OCI-LY7 (cell line): ENCODE measurements around the gene SST. TPM values are rescaled to one million over a fixed set of nuclear protein-coding genes. Genes with fewer than 3 reads are reported as not detected.

Experiments
- BruUV-seq: library from RNA; stranded (reverse); fragments of 400-500 nt; replicated peaks from 2 replicates; lab custom pipeline; 2021; lab: Mats Ljungman, UMichigan
- CTCF ChIA-PET: fragments of 300-600 bp; sonication (Branson Sonifier 250); formaldehyde crosslinking; loops from one replicate; lab custom pipeline; 2022; ENCODE audit warnings: antibody characterized with exemption; ENCODE audit not compliant: unreplicated experiment; lab: Charles Lee
- POLR2A ChIA-PET: fragments of 300-600 bp; sonication (Branson Sonifier 250); formaldehyde crosslinking; loops from one replicate; lab custom pipeline; 2022; ENCODE audit warnings: antibody characterized with exemption; lab: Charles Lee
- DNase-seq: peaks from one replicate; pipeline ENCODE4 v3.0.0-alpha.2; 2015; ENCODE audit warnings: low spot score
- H2AFZ ChIP-seq: fragments of 200-600 bp; sonication (generic), shearing (Covaris generic); 2 replicates; pipeline ENCODE4 v1.6.1; 2014; ENCODE audit warnings: mild to moderate bottlenecking, antibody characterized with exemption, low read length, moderate library complexity
- H3K27ac ChIP-seq: fragments of 200-600 bp; sonication (generic); 2 replicates; pipeline ENCODE4 v1.5.1; 2014; ENCODE audit warnings: mixed run types, low read depth, mild to moderate bottlenecking, moderate library complexity, low read length, inconsistent platforms; ENCODE audit not compliant: poor library complexity, severe bottlenecking
- H3K36me3 ChIP-seq: fragments of 200-600 bp; sonication (generic); 2 replicates; pipeline ENCODE4 v1.6.1; 2014; ENCODE audit warnings: mild to moderate bottlenecking, antibody characterized with exemption, low read length, moderate library complexity, mixed read lengths; ENCODE audit not compliant: insufficient read depth
- H3K4me1 ChIP-seq: fragments of 200-600 bp; sonication (generic); 2 replicates; pipeline ENCODE4 v1.5.1; 2014; ENCODE audit warnings: mild to moderate bottlenecking, low read length; ENCODE audit not compliant: insufficient read depth, poor library complexity, severe bottlenecking
- H3K4me2 ChIP-seq: fragments of 200-600 bp; sonication (generic); 2 replicates; pipeline ENCODE4 v1.6.1; 2014; ENCODE audit warnings: mild to moderate bottlenecking, low read length
- H3K4me3 ChIP-seq: fragments of 200-600 bp; sonication (generic); 2 replicates; pipeline ENCODE4 v1.5.1; 2014; ENCODE audit warnings: mild to moderate bottlenecking, low read depth, low read length; ENCODE audit not compliant: poor library complexity, severe bottlenecking
- H3K79me2 ChIP-seq: fragments of 200-600 bp; sonication (generic); 2 replicates; pipeline ENCODE4 v1.6.1; 2016; ENCODE audit warnings: low read depth, mild to moderate bottlenecking, low read length, moderate library complexity, mixed read lengths; ENCODE audit not compliant: insufficient read depth
- H3K9me2 ChIP-seq: fragments of 200-600 bp; sonication (generic); 2 replicates; pipeline ENCODE4 v1.6.1; 2016; ENCODE audit warnings: mild to moderate bottlenecking, low read length, mixed read lengths; ENCODE audit not compliant: insufficient read depth
- H3K9me3 ChIP-seq: fragments of 200-600 bp; sonication (generic); 2 replicates; pipeline ENCODE4 v1.6.1; 2014; ENCODE audit warnings: mild to moderate bottlenecking, mixed run types, low read length, mixed read lengths
- H4K20me1 ChIP-seq: fragments of 200-600 bp; sonication (generic); 2 replicates; pipeline ENCODE4 v1.6.1; 2014; ENCODE audit warnings: mild to moderate bottlenecking, antibody characterized with exemption, low read length, moderate library complexity, mixed read lengths; ENCODE audit not compliant: insufficient read depth
- EZH2phosphoT487 ChIP-seq: fragments of 200-600 bp; sonication (generic); IDR thresholded peaks from 2 replicates; pipeline ENCODE4 v1.6.1; 2018; ENCODE audit warnings: low read depth, borderline replicate concordance, mild to moderate bottlenecking, mixed run types, antibody characterized with exemption, low read length, moderate library complexity, mixed read lengths
- intact Hi-C: fragments of 100-400 bp; cut with micrococcal nuclease; formaldehyde crosslinking; loops from one replicate; pipeline ENCODE4 v1.10.0; 2022; ENCODE audit not compliant: unreplicated experiment
- total RNA-seq, 2 experiments: library from RNA; depleted of rRNA in 1 of 2; stranded (reverse); fragments of >200 nt in 1 of 2; shearing (Covaris generic) in 1 of 2; gene quantifications; 2 replicates each; pipeline ENCODE4 v1.2.3, GENCODE V29; 2014 to 2022
- TF ChIP-seq, protein P1 (sequence below): fragments of 200-600 bp; sonication (generic); conservative IDR thresholded peaks from 2 replicates; pipeline ENCODE4 v1.5.1; 2014; ENCODE audit warnings: mild to moderate bottlenecking, antibody characterized with exemption, low read length, moderate library complexity, mixed read lengths

SST gene
- total RNA-seq, 2 experiments from 2014 or later, result not detected

DNA sequence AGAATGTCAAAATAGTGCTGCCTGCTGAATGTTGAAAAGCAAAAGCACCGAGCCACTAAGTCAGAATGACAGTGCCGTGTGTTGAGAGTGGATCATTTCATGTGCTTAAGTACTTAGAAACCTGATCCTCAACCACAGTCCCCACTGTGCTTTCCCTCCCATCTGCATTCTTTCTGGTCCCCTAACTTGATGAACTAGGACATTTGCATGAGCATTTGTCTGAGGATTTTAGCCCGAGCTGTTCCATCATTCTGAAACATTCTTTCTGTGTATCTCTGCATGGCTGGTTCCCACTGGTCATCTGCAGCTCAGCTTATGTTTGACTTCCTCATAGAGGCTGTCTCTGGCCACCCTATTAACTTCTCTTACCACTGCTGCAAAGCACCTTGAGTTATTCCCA lies 42.0 kb downstream of the SST start:
- Histone ChIP-seq H3K4me1 (no peaks in the 10 kb centered on the region), H3K27ac (no peak overlapping the region), H3K36me3 (no peaks in the 10 kb centered on the region), H4K20me1 (no peaks in the 10 kb centered on the region), H3K79me2 (no peaks in the 10 kb centered on the region), H3K9me3 (no peaks in the 10 kb centered on the region), H3K4me3 (no peak overlapping the region), H2AFZ (no peak overlapping the region), H3K9me2 (no peaks in the 10 kb centered on the region), H3K4me2 (no peak overlapping the region)
- intact Hi-C loops, result no loop called here
- BruUV-seq, result no TSS peak
- CTCF ChIA-PET, result no interaction called here
- POLR2A ChIA-PET, result no interaction called here
- no peak for DNase-seq
- TF ChIP-seq, protein P1, sequence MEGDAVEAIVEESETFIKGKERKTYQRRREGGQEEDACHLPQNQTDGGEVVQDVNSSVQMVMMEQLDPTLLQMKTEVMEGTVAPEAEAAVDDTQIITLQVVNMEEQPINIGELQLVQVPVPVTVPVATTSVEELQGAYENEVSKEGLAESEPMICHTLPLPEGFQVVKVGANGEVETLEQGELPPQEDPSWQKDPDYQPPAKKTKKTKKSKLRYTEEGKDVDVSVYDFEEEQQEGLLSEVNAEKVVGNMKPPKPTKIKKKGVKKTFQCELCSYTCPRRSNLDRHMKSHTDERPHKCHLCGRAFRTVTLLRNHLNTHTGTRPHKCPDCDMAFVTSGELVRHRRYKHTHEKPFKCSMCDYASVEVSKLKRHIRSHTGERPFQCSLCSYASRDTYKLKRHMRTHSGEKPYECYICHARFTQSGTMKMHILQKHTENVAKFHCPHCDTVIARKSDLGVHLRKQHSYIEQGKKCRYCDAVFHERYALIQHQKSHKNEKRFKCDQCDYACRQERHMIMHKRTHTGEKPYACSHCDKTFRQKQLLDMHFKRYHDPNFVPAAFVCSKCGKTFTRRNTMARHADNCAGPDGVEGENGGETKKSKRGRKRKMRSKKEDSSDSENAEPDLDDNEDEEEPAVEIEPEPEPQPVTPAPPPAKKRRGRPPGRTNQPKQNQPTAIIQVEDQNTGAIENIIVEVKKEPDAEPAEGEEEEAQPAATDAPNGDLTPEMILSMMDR, result no peak
- TF ChIP-seq EZH2phosphoT487, result no peak

DNA sequence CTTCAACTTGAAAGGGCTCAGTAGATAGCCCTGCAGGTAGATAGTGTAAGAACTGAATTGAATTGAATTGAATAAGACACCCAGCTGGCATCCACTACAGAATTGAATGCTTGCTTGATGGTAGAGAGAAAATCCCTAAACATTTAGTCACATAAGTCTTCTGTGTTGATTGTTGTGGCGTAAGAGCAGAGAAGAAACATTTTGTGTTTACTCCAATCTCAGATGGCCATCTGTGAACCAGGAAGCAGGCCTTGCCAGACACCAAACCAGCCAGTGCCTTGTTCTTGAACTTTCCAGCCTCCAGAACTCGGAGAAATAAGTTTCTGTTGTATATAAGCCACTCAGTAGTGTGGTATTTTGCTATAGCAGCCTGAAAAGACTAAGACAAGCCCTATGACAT lies 43.6 kb downstream of the SST start:
- Histone ChIP-seq H3K27ac (no peak overlapping the region), H2AFZ (no peak overlapping the region), H3K79me2 (no peaks in the 10 kb centered on the region), H3K9me3 (no peaks in the 10 kb centered on the region), H3K4me3 (no peak overlapping the region), H3K4me2 (no peak overlapping the region), H3K36me3 (no peaks in the 10 kb centered on the region), H3K9me2 (no peaks in the 10 kb centered on the region), H4K20me1 (no peaks in the 10 kb centered on the region), H3K4me1 (no peaks in the 10 kb centered on the region)
- intact Hi-C loops, result no loop called here
- POLR2A ChIA-PET, result no interaction called here
- no TSS peak for BruUV-seq
- no peak for DNase-seq
- CTCF ChIA-PET, result no interaction called here
- TF ChIP-seq, protein P1, result no peak
- TF ChIP-seq EZH2phosphoT487, result no peak

DNA sequence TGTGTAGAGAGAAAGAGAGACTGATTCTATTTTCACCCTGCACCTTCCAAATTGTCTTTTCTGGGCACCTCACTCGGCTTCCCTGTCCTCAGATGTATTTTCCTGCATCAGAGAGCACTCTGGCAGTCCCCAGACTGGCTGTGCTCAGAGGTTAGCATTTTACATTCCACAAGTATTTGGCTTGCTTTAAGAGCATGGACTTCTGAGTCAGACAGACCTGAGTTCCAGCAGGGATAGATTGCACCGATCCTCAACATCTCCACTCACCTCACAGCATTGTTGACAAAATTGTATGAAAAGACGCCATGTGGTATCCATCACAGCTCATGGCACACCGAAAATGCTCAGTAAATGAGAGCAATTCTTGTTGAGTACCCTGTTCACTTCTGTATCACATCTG lies 45.6 kb downstream of the SST start:
- no peak for DNase-seq
- CTCF ChIA-PET, result no interaction called here
- H3K79me2 ChIP-seq, result no peaks in the 10 kb centered on the region

More for the DNA sequence above, 45.6 kb downstream of the SST start:
- Histone ChIP-seq H3K9me3 (no peaks in the 10 kb centered on the region), H4K20me1 (no peaks in the 10 kb centered on the region), H3K4me3 (no peak overlapping the region), H2AFZ (no peak overlapping the region), H3K27ac (no peak overlapping the region), H3K4me1 (no peaks in the 10 kb centered on the region), H3K9me2 (no peaks in the 10 kb centered on the region), H3K36me3 (no peaks in the 10 kb centered on the region), H3K4me2 (no peak overlapping the region)
- intact Hi-C loops, result no loop called here
- POLR2A ChIA-PET, result interaction anchor here (1.0 kb wide), 1 partner anchor 15 kb away, joined by 3 read pairs; no protein-coding TSS in a partner anchor
- TF ChIP-seq, protein P1, result no peak
- no peak for TF ChIP-seq EZH2phosphoT487
- BruUV-seq, result no TSS peak
